Naive thymus-derived CD8-positive, alpha-beta T cell (primary cell): ENCODE measurements around the gene ZNF862. TPM values are rescaled to one million over a fixed set of nuclear protein-coding genes. Genes with fewer than 3 reads are reported as not detected.

Experiments used
- ATAC-seq, 2 donors: fragments of 150-1000 bp; cut with Tn5 transposase in 1 of 2; sonication (Bioruptor Pico), chemical (Tn5 transposase) in 1 of 2; 1 replicate in 1 of 2; 2 replicates in 1 of 2; pipeline ENCODE4 v1.10.0; 2021; ENCODE audit warnings: mild to moderate bottlenecking in 2 of 2, moderate library complexity in 2 of 2
- POLR2A ChIA-PET: fragments of 350-600 bp; sonication (Branson Sonifier 250); formaldehyde crosslinking; loops from one replicate; lab custom pipeline; 2021; ENCODE audit warnings: antibody characterized with exemption; lab: Charles Lee
- DNase-seq, 10 donors: peaks; one replicate each; pipeline versions ENCODE4 v3.0.0 to v3.0.0-alpha.2; 2020 to 2022
- H3K27ac Mint-ChIP-seq, 10 donors: one replicate each; pipeline ENCODE4 v1.8.0; 2020 to 2022; ENCODE audit warnings: mild to moderate bottlenecking in 10 of 10, mixed read lengths in 10 of 10, moderate library complexity in 4 of 10, inconsistent platforms in 1 of 10
- H3K27me3 Mint-ChIP-seq, 5 donors: one replicate each; pipeline ENCODE4 v1.8.0; 2021 to 2022; ENCODE audit warnings: mixed read lengths in 5 of 5
- H3K36me3 Mint-ChIP-seq, 3 donors: one replicate each; pipeline ENCODE4 v1.8.0; 2020 to 2022; ENCODE audit warnings: mixed read lengths in 3 of 3, mild to moderate bottlenecking in 2 of 3, inconsistent platforms in 1 of 3
- H3K4me1 Mint-ChIP-seq, 4 donors: one replicate each; pipeline ENCODE4 v1.8.0; 2021 to 2022; ENCODE audit warnings: mixed read lengths in 4 of 4
- H3K4me3 Mint-ChIP-seq, 10 donors: one replicate each; pipeline ENCODE4 v1.8.0; 2020 to 2022; ENCODE audit warnings: mild to moderate bottlenecking in 10 of 10, mixed read lengths in 10 of 10, moderate library complexity in 6 of 10, inconsistent platforms in 1 of 10
- H3K9me3 Mint-ChIP-seq, 9 donors: one replicate each; pipeline ENCODE4 v1.8.0; 2020 to 2022; ENCODE audit warnings: mixed read lengths in 9 of 9, mild to moderate bottlenecking in 3 of 9, inconsistent platforms in 1 of 9, moderate library complexity in 1 of 9
- polyA plus RNA-seq, 3 donors: library from polyadenylated mRNA; unstranded; fragments of 300-500 nt; fragmentation: Illumina TruSeq; gene quantifications; one replicate each; pipeline ENCODE4 v1.2.3, GENCODE V29; 2021
- total RNA-seq, 8 experiments: library from RNA in 2 of 8; stranded (reverse) in 2 of 8; gene quantifications; one replicate each; pipeline ENCODE4 v1.2.3 and lab custom pipeline; 2021 to 2026

ZNF862 gene
- total and polyA plus RNA-seq, 5 experiments from 2014 or later, result 6.1 to 88.4 (median 10.6) TPM

DNA sequence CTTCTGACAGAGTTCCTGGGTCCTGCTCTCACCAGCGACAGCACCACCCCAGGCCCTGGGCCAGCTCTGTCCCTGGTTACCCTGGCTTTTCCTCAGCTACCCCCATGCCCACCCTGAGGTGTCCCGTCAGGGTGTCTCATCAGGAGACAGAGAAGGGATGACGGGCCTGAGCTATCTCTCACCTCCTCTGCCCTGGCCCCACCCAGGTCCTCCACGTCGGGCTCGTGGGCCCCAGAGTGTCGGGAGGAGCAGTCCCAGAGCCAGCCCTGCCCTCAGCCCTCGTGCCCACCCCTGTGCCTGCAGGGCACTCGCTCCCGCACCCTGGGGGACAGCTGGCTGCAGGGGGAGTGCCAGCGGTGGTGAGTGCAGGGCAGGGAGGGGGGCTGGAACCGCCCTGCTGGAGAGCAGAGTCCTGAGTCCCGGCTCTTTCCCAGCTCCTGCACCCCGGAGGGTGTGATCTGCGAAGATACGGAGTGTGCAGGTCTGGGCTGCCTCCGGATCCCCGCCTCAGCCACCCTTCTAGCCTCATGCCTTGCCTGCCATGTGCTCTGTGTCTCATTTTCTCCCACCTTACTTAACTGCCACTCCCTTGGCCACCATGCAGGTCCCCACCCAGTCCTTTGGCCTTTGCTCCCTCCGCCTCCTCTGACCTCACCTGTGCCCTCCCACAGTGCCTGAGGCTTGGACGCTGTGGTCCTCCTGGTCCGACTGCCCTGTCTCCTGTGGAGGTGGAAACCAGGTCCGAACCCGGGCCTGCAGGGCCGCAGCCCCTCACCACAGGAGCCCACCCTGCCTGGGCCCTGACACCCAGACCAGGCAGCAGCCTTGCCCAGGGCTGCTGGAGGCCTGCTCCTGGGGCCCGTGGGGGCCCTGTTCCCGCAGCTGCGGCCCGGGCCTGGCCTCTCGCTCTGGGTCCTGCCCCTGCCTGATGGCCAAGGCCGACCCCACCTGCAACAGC is 16.7 kb upstream of the ZNF862 start:
- Mint-ChIP-seq H3K36me3 (no peaks in the 10 kb centered on the region), H3K27me3 (no peaks in the 10 kb centered on the region), H3K9me3 (no peaks in the 10 kb centered on the region), H3K4me3 (no peak overlapping the region), H3K27ac (no peak overlapping the region), H3K4me1 (peaks cover 0 to 11% (median 0%) of the 10 kb centered on the region in 4 donors)
- peak in 1 of 10 donors; percentile 42 for DNase-seq
- POLR2A ChIA-PET, result no interaction called here
- no peak for ATAC-seq

DNA sequence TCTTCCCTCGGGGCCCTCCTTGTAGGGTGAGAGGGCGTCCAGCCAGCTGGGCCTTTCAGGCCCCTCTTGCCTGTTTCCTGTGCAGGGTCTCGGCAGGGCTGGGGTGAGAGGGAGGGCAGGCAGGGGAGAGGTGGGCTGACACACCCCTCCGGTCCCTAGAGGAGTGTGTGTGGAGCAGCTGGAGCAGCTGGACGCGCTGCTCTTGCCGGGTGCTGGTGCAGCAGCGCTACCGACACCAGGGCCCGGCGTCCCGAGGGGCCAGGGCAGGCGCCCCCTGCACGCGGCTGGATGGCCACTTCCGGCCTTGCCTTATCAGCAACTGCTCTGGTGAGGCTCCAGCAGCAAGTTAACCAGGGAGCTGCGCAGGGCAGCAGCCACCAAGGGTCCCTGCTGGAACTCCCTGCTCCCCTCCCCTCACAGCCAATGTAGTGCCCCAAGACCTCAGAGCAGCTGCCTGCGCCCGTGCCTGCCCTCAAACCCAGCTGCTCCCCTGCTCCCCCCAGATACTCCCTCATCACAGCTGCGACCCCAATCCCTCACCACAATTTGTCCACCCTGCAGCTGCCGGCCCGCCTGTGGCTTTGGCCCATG is 15.7 kb upstream of the ZNF862 start:
- POLR2A ChIA-PET, result no interaction called here
- Mint-ChIP-seq H3K4me1 (peaks cover 0 to 13% (median 5%) of the 10 kb centered on the region in 4 donors), H3K4me3 (no peak overlapping the region), H3K36me3 (no peaks in the 10 kb centered on the region), H3K27me3 (no peaks in the 10 kb centered on the region), H3K27ac (peak overlapping the region in 1 of 10 donors; percentile 59), H3K9me3 (no peaks in the 10 kb centered on the region)
- ATAC-seq, result no peak
- peak in 1 of 10 donors; percentile 56 for DNase-seq

DNA sequence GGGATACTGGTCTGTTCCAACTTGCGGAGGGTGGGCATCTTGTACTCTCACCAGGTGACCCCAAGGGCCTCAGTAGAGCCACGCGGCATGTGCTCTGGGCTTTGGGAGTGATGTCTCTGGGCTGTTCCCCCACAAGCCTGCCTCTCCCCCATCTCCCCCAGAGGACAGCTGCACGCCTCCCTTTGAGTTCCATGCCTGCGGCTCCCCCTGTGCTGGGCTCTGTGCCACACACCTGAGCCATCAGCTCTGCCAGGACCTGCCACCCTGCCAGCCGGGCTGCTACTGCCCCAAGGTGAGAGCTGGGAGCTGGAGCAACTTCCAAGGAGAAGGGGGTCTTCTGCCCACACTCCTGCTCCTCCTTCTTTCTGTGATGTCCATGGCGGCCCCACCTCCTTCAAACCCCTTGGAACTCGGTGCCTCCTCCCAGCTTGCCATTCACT is 15.0 kb upstream of the ZNF862 start:
- peak overlapping the region in 1 of 10 donors; percentile 38 for H3K27ac Mint-ChIP-seq
- no peaks in the 10 kb centered on the region for H3K36me3 Mint-ChIP-seq
- H3K4me1 Mint-ChIP-seq, result peaks cover 0 to 20% (median 10%) of the 10 kb centered on the region in 4 donors
- DNase-seq (peak in 1 of 10 donors; percentile 56), ATAC-seq (no peak)
- H3K4me3 Mint-ChIP-seq, result no peak overlapping the region
- H3K9me3 Mint-ChIP-seq, result no peaks in the 10 kb centered on the region
- POLR2A ChIA-PET, result no interaction called here
- no peaks in the 10 kb centered on the region for H3K27me3 Mint-ChIP-seq

DNA sequence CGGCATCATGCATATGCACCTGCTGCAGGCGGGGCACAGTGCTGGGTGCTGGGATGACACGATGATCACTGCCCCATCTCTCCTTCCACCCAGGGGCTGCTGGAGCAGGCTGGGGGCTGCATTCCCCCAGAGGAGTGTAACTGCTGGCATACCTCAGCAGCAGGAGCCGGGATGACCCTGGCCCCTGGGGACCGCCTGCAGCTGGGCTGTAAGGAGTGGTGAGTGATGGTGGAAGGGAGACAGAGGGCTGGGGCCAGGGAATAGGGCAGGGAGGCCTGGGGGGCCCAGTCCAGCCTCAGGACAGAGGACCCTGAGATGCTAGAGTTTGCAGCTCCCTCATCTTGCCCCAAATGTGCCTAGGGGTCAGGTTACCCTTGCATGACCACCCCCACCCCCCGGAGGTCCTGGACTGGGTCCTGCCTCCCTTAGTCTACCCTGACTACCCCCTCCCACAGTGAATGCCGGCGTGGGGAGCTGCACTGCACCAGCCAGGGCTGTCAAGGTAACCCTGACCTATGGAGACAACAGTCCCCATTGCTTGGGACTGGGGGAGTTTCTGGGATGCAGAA is 14.5 kb upstream of the ZNF862 start:
- ATAC-seq, result no peak

DNA sequence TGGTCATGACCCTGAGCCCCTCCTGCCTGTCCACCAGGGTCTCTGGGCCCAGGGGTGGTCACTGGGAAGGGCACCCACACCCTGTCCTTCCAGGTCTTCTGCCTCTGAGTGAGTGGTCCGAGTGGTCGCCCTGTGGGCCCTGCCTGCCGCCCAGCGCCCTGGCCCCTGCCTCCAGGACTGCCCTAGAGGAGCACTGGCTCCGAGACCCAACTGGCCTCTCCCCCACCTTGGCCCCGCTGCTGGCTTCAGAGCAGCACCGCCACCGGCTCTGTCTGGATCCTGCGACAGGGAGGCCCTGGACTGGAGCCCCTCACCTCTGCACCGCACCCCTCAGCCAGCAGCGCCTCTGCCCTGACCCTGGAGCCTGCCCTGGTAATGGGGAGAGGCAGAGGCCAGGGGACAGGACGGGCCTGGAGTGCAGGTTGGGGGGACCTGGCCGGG is 13.9 kb upstream of the ZNF862 start:
- no peak overlapping the region for H3K4me3 Mint-ChIP-seq
- peak in 1 of 10 donors; percentile 57 for DNase-seq
- no peak for ATAC-seq
- H3K9me3 Mint-ChIP-seq, result no peaks in the 10 kb centered on the region
- POLR2A ChIA-PET, result no interaction called here
- H3K27me3 Mint-ChIP-seq, result no peaks in the 10 kb centered on the region
- H3K4me1 Mint-ChIP-seq, result peaks cover 0 to 20% (median 10%) of the 10 kb centered on the region in 4 donors
- no peak overlapping the region for H3K27ac Mint-ChIP-seq
- H3K36me3 Mint-ChIP-seq, result no peaks in the 10 kb centered on the region

More for the DNA sequence above, 14.5 kb upstream of the ZNF862 start:
- H3K36me3 Mint-ChIP-seq, result no peaks in the 10 kb centered on the region
- H3K27ac Mint-ChIP-seq, result no peak overlapping the region
- H3K4me1 Mint-ChIP-seq, result peaks cover 0 to 20% (median 10%) of the 10 kb centered on the region in 4 donors
- POLR2A ChIA-PET, result no interaction called here
- no peaks in the 10 kb centered on the region for H3K27me3 Mint-ChIP-seq
- no peaks in the 10 kb centered on the region for H3K9me3 Mint-ChIP-seq
- H3K4me3 Mint-ChIP-seq, result no peak overlapping the region
- DNase-seq, result peak in 1 of 10 donors; percentile 55

DNA sequence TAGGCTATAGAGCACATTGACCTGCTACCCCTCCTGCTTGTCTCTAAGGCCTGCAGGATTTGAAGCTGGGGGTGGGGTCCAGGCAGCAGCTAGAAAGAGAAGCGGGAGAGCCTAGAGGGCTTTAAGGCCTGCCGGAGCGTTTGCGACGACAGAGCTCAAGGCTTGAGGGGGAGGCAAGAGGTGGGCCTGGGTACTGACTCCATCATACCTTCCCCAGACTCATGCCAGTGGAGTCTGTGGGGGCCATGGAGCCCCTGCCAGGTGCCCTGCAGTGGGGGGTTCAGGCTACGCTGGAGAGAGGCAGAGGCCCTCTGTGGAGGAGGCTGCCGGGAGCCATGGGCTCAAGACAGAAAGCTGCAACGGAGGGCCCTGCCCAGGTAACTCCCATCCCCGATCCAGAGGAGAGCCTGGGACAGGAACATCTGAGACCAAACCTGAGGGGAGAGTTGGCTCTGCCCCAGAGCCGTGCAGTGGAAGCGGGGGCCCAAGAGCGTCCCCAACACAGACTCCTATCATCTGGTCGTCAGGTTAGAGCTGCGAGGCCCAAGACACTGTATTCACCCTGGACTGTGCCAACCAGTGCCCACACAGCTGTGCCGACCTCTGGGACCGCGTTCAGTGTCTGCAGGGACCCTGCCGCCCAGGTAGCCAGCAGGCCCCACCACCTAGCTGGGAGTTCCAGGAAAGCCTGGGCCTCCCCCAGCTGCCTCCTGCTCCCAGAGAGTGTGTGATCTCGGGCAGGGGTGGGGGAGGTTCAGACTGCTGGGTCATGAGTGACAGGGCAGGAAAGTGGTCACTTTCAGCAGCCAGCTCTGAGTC is 13.2 kb upstream of the ZNF862 start:
- DNase-seq (no peak), ATAC-seq (no peak)
- Mint-ChIP-seq H3K27ac (peak overlapping the region in 1 of 10 donors; percentile 37), H3K4me1 (peaks cover 0 to 20% (median 10%) of the 10 kb centered on the region in 4 donors), H3K4me3 (no peak overlapping the region), H3K27me3 (no peaks in the 10 kb centered on the region), H3K36me3 (no peaks in the 10 kb centered on the region), H3K9me3 (no peaks in the 10 kb centered on the region)
- POLR2A ChIA-PET, result interaction anchor here (0.6 to 1.1 kb wide), 2 partner anchors 13 to 47 kb away, joined by 3 to 4 read pairs; partner anchors contain the start of gene ZNF862

DNA sequence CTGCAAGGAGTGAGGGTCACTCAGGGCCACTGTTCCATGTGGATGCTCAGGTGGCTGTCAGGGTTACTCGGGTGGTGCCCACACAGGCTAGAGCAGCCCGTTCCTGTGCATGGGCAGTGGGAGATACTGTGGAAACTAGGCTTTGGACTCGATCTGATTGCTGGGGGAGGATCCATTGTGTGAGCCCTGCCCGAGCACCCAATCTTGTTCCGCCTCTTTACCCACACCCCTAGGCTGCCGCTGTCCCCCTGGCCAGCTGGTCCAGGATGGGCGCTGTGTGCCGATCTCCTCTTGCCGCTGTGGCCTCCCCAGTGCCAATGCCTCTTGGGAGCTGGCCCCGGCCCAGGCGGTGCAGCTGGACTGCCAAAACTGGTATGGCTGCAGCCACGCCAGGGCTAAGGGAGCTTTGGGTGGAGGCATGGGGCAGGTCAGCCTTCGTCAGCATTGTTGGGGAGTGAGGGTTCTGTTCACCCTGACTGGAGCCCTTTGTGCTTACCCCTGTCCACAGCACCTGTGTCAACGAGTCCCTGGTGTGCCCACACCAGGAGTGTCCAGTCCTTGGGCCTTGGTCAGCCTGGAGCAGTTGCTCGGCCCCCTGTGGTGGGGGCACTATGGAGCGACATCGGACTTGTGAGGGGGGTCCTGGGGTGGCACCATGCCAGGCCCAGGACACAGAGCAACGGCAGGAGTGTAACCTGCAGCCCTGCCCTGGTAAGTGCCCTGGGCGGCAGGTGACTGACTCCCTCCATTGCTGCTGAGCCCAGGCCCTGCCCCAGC is 12.4 kb upstream of the ZNF862 start:
- DNase-seq, result no peak
- H3K36me3 Mint-ChIP-seq, result no peaks in the 10 kb centered on the region
- ATAC-seq, result no peak
- peaks cover 0 to 4% (median 0%) of the 10 kb centered on the region in 5 donors for H3K27me3 Mint-ChIP-seq
- H3K4me1 Mint-ChIP-seq, result peaks cover 0 to 20% (median 11%) of the 10 kb centered on the region in 4 donors
- POLR2A ChIA-PET, result interaction anchor here (1.1 kb wide), 1 partner anchor 12 kb away, joined by 4 read pairs; the partner anchor contains the start of gene ZNF862
- H3K4me3 Mint-ChIP-seq, result no peak overlapping the region
- peak overlapping the region in 1 of 10 donors; percentile 37 for H3K27ac Mint-ChIP-seq
- H3K9me3 Mint-ChIP-seq, result no peaks in the 10 kb centered on the region

DNA sequence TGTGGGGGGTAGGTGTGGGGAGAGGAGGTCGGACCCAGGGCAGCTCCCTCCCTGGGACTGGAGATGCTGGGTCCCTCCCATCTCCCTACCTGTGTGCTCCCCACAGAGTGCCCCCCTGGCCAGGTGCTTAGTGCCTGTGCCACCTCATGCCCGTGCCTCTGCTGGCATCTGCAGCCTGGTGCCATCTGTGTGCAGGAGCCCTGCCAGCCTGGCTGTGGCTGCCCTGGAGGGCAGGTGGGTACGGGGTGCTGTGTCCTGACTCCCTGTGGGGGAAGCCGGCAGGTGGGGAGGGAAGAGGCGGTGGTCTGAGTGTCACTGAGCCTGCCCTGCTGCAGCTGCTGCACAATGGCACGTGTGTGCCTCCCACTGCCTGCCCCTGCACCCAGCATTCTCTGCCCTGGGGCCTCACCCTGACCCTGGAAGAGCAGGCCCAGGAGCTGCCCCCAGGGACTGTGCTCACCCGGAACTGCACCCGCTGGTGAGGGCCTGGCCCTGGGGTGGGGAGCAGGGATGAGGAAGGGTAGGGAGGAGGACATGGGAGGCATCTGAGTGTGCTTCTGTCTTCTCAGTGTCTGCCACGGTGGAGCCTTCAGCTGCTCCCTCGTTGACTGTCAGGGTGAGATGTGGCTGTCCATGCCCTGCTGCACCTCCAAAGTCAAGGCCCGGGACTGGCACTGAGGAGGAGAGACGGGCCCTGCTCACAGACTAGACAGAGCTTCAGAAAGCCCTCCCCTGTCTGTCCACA is 11.7 kb upstream of the ZNF862 start:
- Mint-ChIP-seq H3K4me1 (peaks cover 0 to 20% (median 11%) of the 10 kb centered on the region in 4 donors), H3K27me3 (peaks cover 0 to 5% (median under 1%) of the 10 kb centered on the region in 5 donors), H3K4me3 (peak overlapping the region in 2 of 10 donors; percentile 31 to 44), H3K9me3 (no peaks in the 10 kb centered on the region), H3K27ac (peak overlapping the region in 2 of 10 donors; percentile 78 to 80), H3K36me3 (no peaks in the 10 kb centered on the region)
- DNase-seq (no peak), ATAC-seq (no peak)
- POLR2A ChIA-PET, result interaction anchor here (0.6 kb wide), 1 partner anchor 57 kb away, joined by 3 read pairs; no protein-coding TSS in a partner anchor

DNA sequence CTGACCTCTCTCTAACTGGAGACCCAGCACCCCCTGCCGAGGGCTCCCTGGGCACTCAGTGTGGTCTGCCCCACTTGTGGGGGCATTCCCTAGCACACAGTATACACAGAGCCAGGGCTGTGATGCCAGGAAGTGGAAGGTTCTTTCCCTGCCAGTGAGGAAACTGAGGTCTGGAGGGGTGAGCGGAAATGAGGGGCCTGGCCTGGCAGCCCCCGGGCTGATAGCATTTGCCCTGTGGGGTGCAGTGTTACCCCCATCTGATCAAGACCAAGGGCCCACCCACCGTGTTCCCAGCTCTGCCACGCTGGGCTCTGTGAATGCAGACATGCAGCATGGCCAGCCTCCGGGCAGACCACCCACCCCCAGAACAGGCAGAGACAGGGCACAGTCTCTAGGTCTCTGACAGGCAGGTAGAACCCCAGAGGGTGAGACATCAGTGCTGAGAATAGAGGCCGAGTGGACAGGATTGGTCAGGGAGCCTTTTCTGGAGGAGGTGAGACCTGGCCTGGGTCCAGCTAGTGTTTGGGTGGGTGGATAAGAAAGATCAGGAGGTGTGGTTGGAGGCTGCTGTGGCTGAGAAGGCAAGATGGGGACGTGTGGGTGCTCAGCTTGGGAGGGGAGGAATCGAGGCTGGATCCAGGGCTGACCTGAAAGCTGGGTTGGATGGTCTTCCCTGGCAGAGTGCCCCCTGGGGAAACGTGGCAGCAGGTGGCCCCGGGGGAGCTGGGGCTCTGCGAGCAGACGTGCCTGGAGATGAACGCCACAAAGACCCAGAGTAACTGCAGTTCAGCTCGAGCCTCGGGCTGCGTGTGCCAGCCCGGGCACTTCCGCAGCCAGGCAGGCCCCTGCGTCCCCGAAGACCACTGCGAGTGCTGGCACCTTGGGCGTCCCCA is 10.8 kb upstream of the ZNF862 start:
- Mint-ChIP-seq H3K27me3 (peaks cover 0 to 7% (median 5%) of the 10 kb centered on the region in 5 donors), H3K4me1 (peaks cover 0 to 20% (median 11%) of the 10 kb centered on the region in 4 donors), H3K36me3 (no peaks in the 10 kb centered on the region), H3K9me3 (no peaks in the 10 kb centered on the region), H3K27ac (peak overlapping the region in 5 of 10 donors; percentile 43 to 80 (median 65)), H3K4me3 (peak overlapping the region in 3 of 10 donors; percentile 18 to 44 (median 31))
- ATAC-seq, result peak; percentile 25 to 68
- POLR2A ChIA-PET, result interaction anchor here (0.8 kb wide), 1 partner anchor 45 kb away, joined by 4 read pairs; no protein-coding TSS in a partner anchor
- no peak for DNase-seq
